Panc1 (cell line): ENCODE results near the gene CRTC1. TPM values are rescaled to one million over a fixed set of nuclear protein-coding genes. Genes with fewer than 3 reads are reported as not detected.
"Not testable (repeated sequence)": the region's sequence is repeated elsewhere in the genome, so short reads cannot be mapped to it uniquely, and the experiment has no call there.

Experiments
- ATAC-seq: fragments of 200-7000 bp; cut with Tn5 transposase; 2 replicates; pipeline ENCODE4 v1.9.1; 2020; ENCODE audit warnings: mild to moderate bottlenecking, moderate library complexity
- BruUV-seq: library from RNA; stranded (reverse); fragments of 400-500 nt; replicated peaks from 2 replicates; lab custom pipeline; 2021; lab: Mats Ljungman, UMichigan
- CTCF ChIA-PET: fragments of 300-600 bp; sonication (Branson Sonifier 250); formaldehyde crosslinking; loops from one replicate; lab custom pipeline; 2022; ENCODE audit warnings: antibody characterized with exemption; lab: Charles Lee
- POLR2A ChIA-PET: fragments of 300-600 bp; sonication (Branson Sonifier 250); formaldehyde crosslinking; loops from one replicate; lab custom pipeline; 2022; ENCODE audit warnings: antibody characterized with exemption; lab: Charles Lee
- DNase-seq: peaks from one replicate; pipeline ENCODE4 v3.0.0-alpha.2; 2010; ENCODE audit warnings: low read depth, low spot score
- H3K27ac ChIP-seq: 2 replicates; pipeline ENCODE4 v1.5.1; 2011; ENCODE audit warnings: mild to moderate bottlenecking, low read length, inconsistent platforms
- H3K27me3 ChIP-seq: fragments of 200-500 bp; sonication (Bioruptor generic); 2 replicates; pipeline ENCODE4 v1.6.0; 2014; ENCODE audit warnings: low read length, inconsistent platforms; ENCODE audit not compliant: control insufficient read depth, insufficient read depth
- H3K36me3 ChIP-seq: fragments of 200-500 bp; sonication (Bioruptor generic); 2 replicates; pipeline ENCODE4 v1.5.1; 2014; ENCODE audit warnings: inconsistent platforms, mild to moderate bottlenecking, low read length, moderate library complexity; ENCODE audit not compliant: control insufficient read depth, insufficient read depth
- H3K4me1 ChIP-seq: 2 replicates; pipeline ENCODE4 v1.5.1; 2011; ENCODE audit warnings: inconsistent platforms, mild to moderate bottlenecking, low read length, moderate library complexity; ENCODE audit not compliant: control insufficient read depth, insufficient read depth
- H3K4me3 ChIP-seq, 2 experiments: 2 replicates each; pipeline ENCODE4 v1.5.1; 2011 to 2012; ENCODE audit warnings: low read depth in 2 of 2, low read length in 2 of 2, mild to moderate bottlenecking in 2 of 2, inconsistent platforms in 1 of 2, moderate library complexity in 1 of 2
- H3K9me3 ChIP-seq: fragments of 200-500 bp; sonication (Bioruptor generic); 2 replicates; pipeline ENCODE4 v1.5.1; 2014; ENCODE audit warnings: low read depth, mild to moderate bottlenecking, inconsistent platforms, low read length, moderate library complexity; ENCODE audit not compliant: control insufficient read depth, insufficient read depth
- CTCF ChIP-seq: fragments of 450-650 bp; IDR thresholded peaks from 2 replicates; pipeline ENCODE4 v1.5.1; 2017; ENCODE audit warnings: mild to moderate bottlenecking
- POLR2AphosphoS5 ChIP-seq: IDR thresholded peaks from 2 replicates; pipeline ENCODE4 v1.6.1; 2012; ENCODE audit warnings: mild to moderate bottlenecking, low read depth, low read length, moderate library complexity
- REST ChIP-seq, 2 experiments: IDR thresholded peaks; 2 replicates each; pipeline ENCODE4 v1.6.1; 2011 to 2012; ENCODE audit warnings: low read depth in 2 of 2, control low read depth in 1 of 2, low read length in 1 of 2, mild to moderate bottlenecking in 1 of 2, moderate library complexity in 1 of 2; ENCODE audit not compliant: insufficient read depth in 1 of 2
- SIN3A ChIP-seq: IDR thresholded peaks from 2 replicates; pipeline ENCODE4 v1.6.1; 2012; ENCODE audit warnings: low read depth, mild to moderate bottlenecking, low read length, moderate library complexity, borderline replicate concordance; ENCODE audit not compliant: insufficient read depth
- TCF7L2 ChIP-seq: IDR thresholded peaks from 2 replicates; pipeline ENCODE4 v1.6.1; 2011; ENCODE audit warnings: mild to moderate bottlenecking, low read depth, low read length, inconsistent platforms
- in situ Hi-C: cut with HindIII; loops from 2 replicates; pipeline ENCODE4 v1.10.0; 2016; ENCODE audit warnings: low sequenced_read_pairs, low pct_unique_long_range_greater_than_20kb
- intact Hi-C: fragments of 100-400 bp; cut with micrococcal nuclease; formaldehyde crosslinking; loops from one replicate; pipeline ENCODE4 v1.10.0; 2022; ENCODE audit not compliant: unreplicated experiment
- total RNA-seq: library from RNA; stranded (reverse); gene quantifications from one replicate; pipeline ENCODE4 v1.2.1, GENCODE V29; 2021; ENCODE audit not compliant: unreplicated experiment

The CRTC1 gene
- total RNA-seq, 1 experiment from 2014 or later: 18.2 TPM

GRCh38 chr19:18726846-18727245, 43.4 kb downstream of the CRTC1 start:
- intact Hi-C loops: no loop called here
- in situ Hi-C loops: no loop called here
- DNase-seq (no peak), ATAC-seq (no peak)
- no peaks in the 10 kb centered on the region for H3K27me3 ChIP-seq
- H3K4me1 ChIP-seq: no peaks in the 10 kb centered on the region
- no peak overlapping the region for H3K4me3 ChIP-seq
- ChIA-PET CTCF (no interaction called here), POLR2A (interaction anchor here (0.6 kb wide), 1 partner anchor 120 kb away, joined by 5 read pairs; no protein-coding TSS in a partner anchor)
- no peak overlapping the region for H3K27ac ChIP-seq
- no peak for TF ChIP-seq TCF7L2
- TF ChIP-seq SIN3A: no peak
- TF ChIP-seq CTCF: no peak
- no peak for TF ChIP-seq POLR2AphosphoS5
- TF ChIP-seq REST (IDR thresholded peaks at IDR 0.05; ENCODE audit: insufficient read depth in 1 of 2, low read depth in 2 of 2, low read length in 1 of 2): no peak
- BruUV-seq: no TSS peak
- H3K9me3 ChIP-seq: no peaks in the 10 kb centered on the region
- no peaks in the 10 kb centered on the region for H3K36me3 ChIP-seq

GRCh38 chr19:18727602-18728001, 44.1 kb downstream of the CRTC1 start:
- in situ Hi-C loops, BruUV-seq: not testable (repeated sequence)

GRCh38 chr19:18729933-18730530, 46.6 kb downstream of the CRTC1 start:
- Histone ChIP-seq H3K36me3 (no peaks in the 10 kb centered on the region), H3K4me3 (no peak overlapping the region), H3K27me3 (no peaks in the 10 kb centered on the region), H3K27ac (no peak overlapping the region), H3K4me1 (no peaks in the 10 kb centered on the region), H3K9me3 (no peaks in the 10 kb centered on the region)
- ATAC-seq (no peak), DNase-seq (no peak)
- intact Hi-C loops: no loop called here
- in situ Hi-C loops: no loop called here
- POLR2A ChIA-PET: no interaction called here
- CTCF ChIA-PET: no interaction called here
- TF ChIP-seq POLR2AphosphoS5: no peak
- TF ChIP-seq CTCF: no peak
- TF ChIP-seq REST (IDR thresholded peaks at IDR 0.05; ENCODE audit: insufficient read depth in 1 of 2, low read depth in 2 of 2, low read length in 1 of 2): no peak
- TF ChIP-seq SIN3A: no peak
- TF ChIP-seq TCF7L2: no peak
- BruUV-seq: no TSS peak

More at GRCh38 chr19:18727602-18728001, 44.1 kb downstream of the CRTC1 start:
- POLR2A ChIA-PET, H3K9me3 ChIP-seq, DNase-seq, CTCF ChIA-PET, H3K4me3 ChIP-seq, H3K36me3 ChIP-seq, intact Hi-C loops, ATAC-seq, H3K27me3 ChIP-seq, H3K27ac ChIP-seq, H3K4me1 ChIP-seq: not testable (repeated sequence)
